NCI-H1417 (cell line): ENCODE measurements around the gene SAFB.
"Not testable (repeated sequence)": the region's sequence is repeated elsewhere in the genome, so short reads cannot be mapped to it uniquely, and the experiment has no call there.

Experiments
- DNase-seq, 3 experiments: peaks; one replicate each; lab custom pipeline; 2025; lab: John Stamatoyannopoulos, UW

Gene SAFB

GRCh38 chr19:5684694-5685430 lies 62.0 kb downstream of the SAFB start:
- DNase-seq = no peak

GRCh38 chr19:5686326-5686646 lies 63.4 kb downstream of the SAFB start:
- no peak for DNase-seq

GRCh38 chr19:5686647-5687359 lies 63.9 kb downstream of the SAFB start:
- peak; percentile 83 to 94 (median 93) for DNase-seq

GRCh38 chr19:5687360-5688198 lies 64.7 kb downstream of the SAFB start:
- DNase-seq = no peak

GRCh38 chr19:5688262-5688881 lies 65.5 kb downstream of the SAFB start:
- not testable (repeated sequence) for DNase-seq

GRCh38 chr19:5690125-5690954 lies 67.5 kb downstream of the SAFB start, which contains the start of gene RPL36:
TSS of gene RPL36 (plus strand) at chr19:5690295. CDS start at chr19:5690508, 213 bp downstream.
- DNase-seq = peak; percentile 92 to 99 (median 97)

GRCh38 chr19:5690955-5691821 lies 68.3 kb downstream of the SAFB start:
- peak in 2 of 3 experiments; percentile 42 to 60 for DNase-seq

GRCh38 chr19:5691822-5692722 lies 69.2 kb downstream of the SAFB start:
- DNase-seq = no peak

GRCh38 chr19:5692723-5693194 lies 69.9 kb downstream of the SAFB start:
- DNase-seq = no peak

GRCh38 chr19:5693195-5694166 lies 70.6 kb downstream of the SAFB start:
- DNase-seq = no peak

GRCh38 chr19:5694167-5694955 lies 71.5 kb downstream of the SAFB start:
- DNase-seq = no peak

GRCh38 chr19:5694956-5695648 lies 72.2 kb downstream of the SAFB start:
- DNase-seq = no peak

GRCh38 chr19:5695649-5696195 lies 72.8 kb downstream of the SAFB start:
- DNase-seq = no peak

- no peak for DNase-seq
Measured at GRCh38 chr19:5696196-5697021, 73.5 kb downstream of the SAFB start.
